ENCODE data around the gene MROH2B.

GRCh38 chr5:41094871-41095270 is 23.7 kb upstream of the MROH2B start:
- TF ChIP-seq CTCF (IDR thresholded peaks at IDR 0.05) (no peak), POLR2A (IDR thresholded peaks at IDR 0.05) (no peak)
